IMR-90 (cell line): Measurements from ENCODE around the gene CFAP221. TPM values are rescaled to one million over a fixed set of nuclear protein-coding genes. Genes with fewer than 3 reads are reported as not detected.

Source experiments
- ATAC-seq: fragments of 200-7000 bp; cut with Tn5 transposase; 2 replicates; pipeline ENCODE4 v1.9.1; 2020; ENCODE audit warnings: low read depth, mild to moderate bottlenecking, moderate library complexity
- BruUV-seq: library from RNA; stranded (reverse); fragments of 400-500 nt; replicated peaks from 2 replicates; lab custom pipeline; 2021; lab: Mats Ljungman, UMichigan
- CTCF ChIA-PET: fragments of 300-600 bp; formaldehyde crosslinking; extraction: SDS; loops from one replicate; lab custom pipeline; 2021; ENCODE audit warnings: antibody characterized with exemption; lab: Yijun Ruan, JAX
- POLR2A ChIA-PET: fragments of 300-600 bp; sonication (Branson Sonifier 250); formaldehyde crosslinking; loops from one replicate; lab custom pipeline; 2022; ENCODE audit warnings: antibody characterized with exemption; ENCODE audit not compliant: unreplicated experiment; lab: Charles Lee
- DNase-seq: peaks from one replicate; pipeline ENCODE4 v3.0.0; 2013
- H2AFZ ChIP-seq: replicated peaks from 2 replicates; pipeline ENCODE3; 2013; ENCODE audit warnings: low read length, mild to moderate bottlenecking; ENCODE audit not compliant: poor library complexity
- H2AK5ac ChIP-seq: 2 replicates; pipeline ENCODE4 v1.6.1; 2013; ENCODE audit warnings: low read depth, low read length, inconsistent platforms
- H2AK9ac ChIP-seq: replicated peaks from 2 replicates; pipeline ENCODE3; 2013; ENCODE audit warnings: mild to moderate bottlenecking, low read depth, low read length, moderate library complexity; ENCODE audit not compliant: poor library complexity
- H2BK120ac ChIP-seq: 2 replicates; pipeline ENCODE4 v1.6.1; 2013; ENCODE audit warnings: low read depth, low read length, inconsistent platforms
- H2BK15ac ChIP-seq: 3 replicates; pipeline ENCODE4 v1.6.1; 2013; ENCODE audit warnings: low read depth, low read length, inconsistent platforms
- H2BK20ac ChIP-seq: 2 replicates; pipeline ENCODE4 v1.6.1; 2013; ENCODE audit warnings: low read depth, mild to moderate bottlenecking, inconsistent platforms, low read length, moderate library complexity
- H2BK5ac ChIP-seq: 2 replicates; pipeline ENCODE4 v1.6.1; 2013; ENCODE audit warnings: mild to moderate bottlenecking, low read depth, low read length, inconsistent platforms; ENCODE audit not compliant: poor library complexity, severe bottlenecking
- H3K14ac ChIP-seq: replicated peaks from 2 replicates; pipeline ENCODE4 v1.6.1; 2013; ENCODE audit warnings: low read depth, low read length, inconsistent platforms
- H3K18ac ChIP-seq: 2 replicates; pipeline ENCODE4 v1.6.1; 2013; ENCODE audit warnings: low read depth, low read length, control low read depth
- H3K23ac ChIP-seq: 2 replicates; pipeline ENCODE4 v1.6.1; 2013; ENCODE audit warnings: low read depth, low read length, inconsistent platforms
- H3K27ac ChIP-seq: 2 replicates; pipeline ENCODE4 v1.5.1; 2013; ENCODE audit warnings: mild to moderate bottlenecking, control low read depth, low read length; ENCODE audit not compliant: insufficient read depth
- H3K27me3 ChIP-seq: 2 replicates; pipeline ENCODE4 v1.6.1; 2013; ENCODE audit warnings: low read length; ENCODE audit not compliant: control insufficient read depth, insufficient read depth
- H3K36me3 ChIP-seq: 2 replicates; pipeline ENCODE4 v1.6.1; 2013; ENCODE audit warnings: low read length, mixed read lengths; ENCODE audit not compliant: control insufficient read depth, insufficient read depth
- H3K4ac ChIP-seq: 2 replicates; pipeline ENCODE4 v1.6.1; 2013; ENCODE audit warnings: low read depth, low read length, inconsistent platforms
- H3K4me1 ChIP-seq: 2 replicates; pipeline ENCODE4 v1.6.1; 2013; ENCODE audit warnings: low read length, mixed read lengths; ENCODE audit not compliant: control insufficient read depth, insufficient read depth
- H3K4me2 ChIP-seq: 2 replicates; pipeline ENCODE4 v1.6.1; 2013; ENCODE audit warnings: low read depth, mild to moderate bottlenecking, control low read depth, low read length, moderate library complexity
- H3K4me3 ChIP-seq: 2 replicates; pipeline ENCODE4 v1.5.1; 2013; ENCODE audit warnings: low read depth, mild to moderate bottlenecking, control low read depth, low read length, moderate library complexity; ENCODE audit not compliant: insufficient read depth
- H3K56ac ChIP-seq: 2 replicates; pipeline ENCODE4 v1.6.1; 2013; ENCODE audit warnings: low read length, inconsistent platforms; ENCODE audit not compliant: insufficient read depth; ENCODE audit errors: extremely low read depth
- H3K79me1 ChIP-seq, 2 experiments: 2 replicates each; pipeline ENCODE4 v1.6.1; 2013; ENCODE audit warnings: low read length in 2 of 2, inconsistent platforms in 1 of 2, low read depth in 1 of 2
- H3K9ac ChIP-seq: 2 replicates; pipeline ENCODE4 v1.6.1; 2013; ENCODE audit warnings: low read depth, low read length, control low read depth
- H3K9me1 ChIP-seq: 2 replicates; pipeline ENCODE4 v1.6.1; 2013; ENCODE audit warnings: low read length, inconsistent platforms; ENCODE audit not compliant: insufficient read depth
- H3K9me3 ChIP-seq: 2 replicates; pipeline ENCODE4 v1.6.1; 2013; ENCODE audit warnings: low read length; ENCODE audit not compliant: control insufficient read depth, insufficient read depth
- H4K20me1 ChIP-seq: 2 replicates; pipeline ENCODE4 v1.6.1; 2013; ENCODE audit warnings: low read length, inconsistent platforms; ENCODE audit not compliant: insufficient read depth
- H4K5ac ChIP-seq: 2 replicates; pipeline ENCODE4 v1.6.1; 2013; ENCODE audit warnings: mild to moderate bottlenecking, low read depth, low read length, control low read depth
- H4K8ac ChIP-seq, 2 experiments: 2 replicates each; pipeline ENCODE4 v1.6.1; 2013; ENCODE audit warnings: low read depth in 2 of 2, low read length in 2 of 2, control low read depth in 1 of 2, inconsistent platforms in 1 of 2
- H4K91ac ChIP-seq: 2 replicates; pipeline ENCODE4 v1.6.1; 2013; ENCODE audit warnings: low read depth, low read length, inconsistent platforms; ENCODE audit not compliant: insufficient read depth
- BHLHE40 ChIP-seq: fragments of 150-350 bp; IDR thresholded peaks from 2 replicates; pipeline ENCODE4 v1.6.1; 2016; ENCODE audit warnings: mild to moderate bottlenecking, low read depth, low read length
- CEBPB ChIP-seq: IDR thresholded peaks from 2 replicates; pipeline ENCODE4 v1.6.1; 2012; ENCODE audit warnings: low read depth, low read length, improper control_type of control experiment
- FOS ChIP-seq: fragments of 150-350 bp; IDR thresholded peaks from 2 replicates; pipeline ENCODE4 v1.6.1; 2016; ENCODE audit warnings: low read depth, low read length
- MXI1 ChIP-seq: IDR thresholded peaks from 2 replicates; pipeline ENCODE4 v1.6.1; 2012; ENCODE audit warnings: low read depth, mild to moderate bottlenecking, low read length, moderate library complexity, borderline replicate concordance
- NFE2L2 ChIP-seq: fragments of 150-350 bp; IDR thresholded peaks from 2 replicates; pipeline ENCODE4 v1.6.1; 2016; ENCODE audit warnings: low read depth, mild to moderate bottlenecking, low read length
- POLR2A ChIP-seq: IDR thresholded peaks from 2 replicates; pipeline ENCODE4 v1.6.1; 2012; ENCODE audit warnings: mild to moderate bottlenecking, low read depth, low read length
- RCOR1 ChIP-seq: IDR thresholded peaks from 2 replicates; pipeline ENCODE4 v1.6.1; 2012; ENCODE audit warnings: mild to moderate bottlenecking, low read length, improper control_type of control experiment; ENCODE audit not compliant: insufficient replicate concordance
- RFX5 ChIP-seq: IDR thresholded peaks from 2 replicates; pipeline ENCODE4 v1.8.0; 2012; ENCODE audit warnings: low read depth, mild to moderate bottlenecking, low read length, moderate library complexity
- SMC3 ChIP-seq: fragments of 150-350 bp; IDR thresholded peaks from 2 replicates; pipeline ENCODE4 v1.6.1; 2016; ENCODE audit warnings: low read depth, mild to moderate bottlenecking, antibody characterized with exemption, low read length, moderate library complexity
- USF2 ChIP-seq: fragments of 150-350 bp; IDR thresholded peaks from 2 replicates; pipeline ENCODE4 v1.6.1; 2017; ENCODE audit warnings: mild to moderate bottlenecking, antibody characterized with exemption, low read length, low read depth
- WGBS, 2 experiments: methylation state at CpG; one replicate each; pipeline versions ENCODE4 v1.1.5 to v1.1.7; 2013; ENCODE audit warnings: missing lambda C conversion rate in 2 of 2; ENCODE audit not compliant: insufficient read length in 1 of 2; ENCODE audit errors: extremely low coverage in 2 of 2; 5-methylcytosine and 5-hydroxymethylcytosine counted together
- dilution Hi-C: fragments of 300-500 bp; cut with HindIII; formaldehyde crosslinking; loops from one replicate; pipeline ENCODE4 v1.14.3; 2018; ENCODE audit warnings: low sequenced_read_pairs; ENCODE audit not compliant: unreplicated experiment
- in situ Hi-C: fragments of 300-500 bp; cut with MboI; formaldehyde crosslinking; loops from 3 replicates; pipeline ENCODE4 v1.14.3; 2019; ENCODE audit warnings: low sequenced_read_pairs, inconsistent platforms, mixed read lengths
- intact Hi-C: fragments of 100-400 bp; cut with micrococcal nuclease; formaldehyde crosslinking; loops from 2 replicates; pipeline ENCODE4 v1.10.0; 2022
- polyA plus RNA-seq, 3 experiments: library from polyadenylated mRNA; depleted of rRNA; stranded (reverse); fragments of >200 nt; gene quantifications; 2 replicates each; pipeline ENCODE4 v1.2.3, GENCODE V29; 2012; ENCODE audit warnings: low replicate concordance in 1 of 3
- total RNA-seq: library from RNA; depleted of rRNA; stranded (reverse); fragments of >200 nt; gene quantifications from 2 replicates; pipeline ENCODE4 v1.2.3, GENCODE V29; 2012

Gene CFAP221
- total and polyA plus RNA-seq, 2 of the 4 experiments (the other 2 are of a cell fraction), result not detected

- no peak overlapping the region for H2BK20ac ChIP-seq
- no peak overlapping the region for H3K9ac ChIP-seq
- H3K9me3 ChIP-seq, result no peaks in the 10 kb centered on the region
- dilution Hi-C loops, result no loop called here
- H3K23ac ChIP-seq, result no peak overlapping the region
- no TSS peak for BruUV-seq
- H3K4me1 ChIP-seq, result peaks cover 6% of the 10 kb centered on the region
- intact Hi-C loops, result no loop called here
- H2BK5ac ChIP-seq, result no peak overlapping the region
- no peaks in the 10 kb centered on the region for H3K79me1 ChIP-seq
- in situ Hi-C loops, result no loop called here
- ChIA-PET CTCF (no interaction called here), POLR2A (no interaction called here)
- H2AFZ ChIP-seq, result no peak overlapping the region
- TF ChIP-seq POLR2A (no peak), MXI1 (no peak), NFE2L2 (no peak), USF2 (no peak), RCOR1 (no peak), SMC3 (no peak), RFX5 (no peak), BHLHE40 (no peak), FOS (no peak), CEBPB (no peak)
- H4K91ac ChIP-seq, result no peak overlapping the region
- no peak overlapping the region for H3K4me2 ChIP-seq
- H3K27me3 ChIP-seq, result peaks cover 6% of the 10 kb centered on the region; the same call in 1 of the 2 replicates
- H4K5ac ChIP-seq, result no peak overlapping the region
- H4K20me1 ChIP-seq, result no peaks in the 10 kb centered on the region
- no peak overlapping the region for H3K27ac ChIP-seq
- no peak overlapping the region for H3K4me3 ChIP-seq
- no peak overlapping the region for H3K56ac ChIP-seq
- no peak for ATAC-seq
- no CpG with 5 or more reads among the region's 7 CpGs for WGBS, 2 experiments
- H3K18ac ChIP-seq, result no peak overlapping the region
- H3K36me3 ChIP-seq, result no peaks in the 10 kb centered on the region
- no peak overlapping the region for H3K14ac ChIP-seq
- DNase-seq, result no peak
- no peak overlapping the region for H2AK5ac ChIP-seq
- H3K9me1 ChIP-seq, result peaks cover 7% of the 10 kb centered on the region; the same call in 1 of the 2 replicates
- no peak overlapping the region for H3K4ac ChIP-seq
- H2BK15ac ChIP-seq, result no peak overlapping the region
- no peak overlapping the region for H2BK120ac ChIP-seq
- H4K8ac ChIP-seq, result no peak overlapping the region
- H2AK9ac ChIP-seq, result no peak overlapping the region
Measured at GRCh38 chr2:119691189-119691588, 146.9 kb downstream of the CFAP221 start.
